NCI-H526 (cell line): ENCODE measurements around the gene TTC38.
"Not testable (repeated sequence)": the region's sequence is repeated elsewhere in the genome, so short reads cannot be mapped to it uniquely, and the experiment has no call there.

Source experiments
- DNase-seq, 2 experiments: peaks; one replicate each; lab custom pipeline; 2025; lab: John Stamatoyannopoulos, UW

The TTC38 gene

GRCh38 chr22:46296257-46297150 lies 28.7 kb downstream of the TTC38 start, which contains the start of gene GTSE1:
GTSE1 (plus strand) TSS chr22:46296870; CDS start chr22:46297401, 531 bp downstream.
- DNase-seq, result peak; percentile 90 to 96

DNA sequence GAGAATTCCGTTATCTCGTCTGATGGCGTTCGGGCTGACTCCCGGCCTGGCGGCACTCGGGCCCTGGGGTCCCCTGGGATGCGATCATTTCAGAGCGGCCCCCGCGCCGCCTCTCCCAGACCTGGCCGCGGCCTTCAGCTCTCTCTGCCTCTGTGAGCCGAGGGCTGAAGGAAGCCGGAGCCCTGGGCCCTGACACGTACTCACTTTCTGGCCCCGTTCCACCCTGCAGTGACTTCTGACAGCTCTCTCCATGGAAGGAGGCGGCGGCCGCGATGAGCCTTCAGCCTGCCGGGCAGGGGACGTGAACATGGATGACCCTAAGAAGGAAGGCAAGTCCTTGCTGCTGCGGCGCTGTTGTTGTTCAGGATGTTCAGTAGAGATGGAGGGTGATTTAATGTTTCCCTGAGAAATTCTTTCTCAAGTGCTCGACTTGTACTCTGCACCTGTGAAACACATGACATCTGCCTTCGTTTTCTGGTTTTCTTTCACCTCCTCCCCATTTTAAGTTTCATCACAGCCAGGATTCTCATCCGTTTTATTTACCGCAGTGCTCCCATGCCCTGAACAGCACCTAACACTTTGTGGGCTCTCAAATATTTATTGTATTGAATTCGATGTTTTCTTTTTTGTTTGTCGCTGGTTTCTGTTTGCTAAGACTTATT lies 29.5 kb downstream of the TTC38 start:
- DNase-seq, result peak in 1 of 2 experiments; percentile 46

DNA sequence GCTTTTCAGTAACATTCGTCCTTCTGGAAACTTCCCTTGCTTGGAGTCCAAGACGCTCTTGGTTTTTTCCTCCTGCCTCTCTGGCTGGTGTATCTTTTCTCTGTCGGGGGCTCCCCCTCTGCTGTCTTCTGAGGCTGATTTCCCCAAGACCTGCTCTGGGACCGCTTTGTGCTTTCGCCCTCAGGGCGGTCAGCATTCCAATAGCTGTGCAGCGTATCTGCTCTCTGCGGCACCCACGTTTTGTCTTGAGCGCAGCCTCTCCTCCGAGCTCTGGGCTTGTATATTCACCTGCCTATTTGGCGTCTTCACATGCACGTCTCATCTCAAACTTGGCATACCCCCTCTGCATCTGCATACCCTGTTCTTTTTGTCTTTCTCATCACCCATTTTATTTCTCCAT lies 31.3 kb downstream of the TTC38 start:
- no peak for DNase-seq

GRCh38 chr22:46300491-46300890 lies 32.7 kb downstream of the TTC38 start:
- DNase-seq, result no peak

DNA sequence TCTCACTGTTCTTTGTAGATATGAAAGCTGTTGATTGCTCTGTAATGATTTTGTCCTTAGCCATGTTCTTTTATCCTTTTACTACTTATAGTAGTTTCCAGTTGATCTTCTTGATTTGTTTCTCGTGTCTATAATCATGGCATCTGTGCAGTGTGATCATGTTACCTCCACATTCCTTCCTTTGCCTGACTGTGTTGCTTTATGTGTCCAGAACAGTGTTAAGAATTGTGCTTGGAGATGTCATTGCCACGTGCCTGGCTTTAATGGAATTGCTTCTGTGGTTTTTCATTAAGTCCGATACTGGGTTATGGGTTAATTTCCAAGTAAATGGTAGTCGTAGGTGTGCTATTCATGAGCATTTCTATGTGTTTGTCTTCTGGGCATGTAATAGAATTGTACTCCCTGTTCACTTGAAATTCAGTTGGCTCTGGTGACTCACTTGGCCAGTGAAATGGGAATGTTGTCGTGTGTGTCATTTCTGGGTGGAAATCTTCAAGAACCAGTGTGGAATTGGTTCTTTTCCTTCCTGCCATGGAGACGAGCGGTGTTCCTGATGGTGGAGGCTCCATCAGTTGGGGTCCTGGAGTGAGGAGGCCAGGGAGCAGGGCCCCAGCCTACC lies 35.6 kb downstream of the TTC38 start:
- no peak for DNase-seq

- DNase-seq, result no peak
These were observed 40.6 kb downstream of the TTC38 start for GRCh38 chr22:46308283-46308988.

DNA sequence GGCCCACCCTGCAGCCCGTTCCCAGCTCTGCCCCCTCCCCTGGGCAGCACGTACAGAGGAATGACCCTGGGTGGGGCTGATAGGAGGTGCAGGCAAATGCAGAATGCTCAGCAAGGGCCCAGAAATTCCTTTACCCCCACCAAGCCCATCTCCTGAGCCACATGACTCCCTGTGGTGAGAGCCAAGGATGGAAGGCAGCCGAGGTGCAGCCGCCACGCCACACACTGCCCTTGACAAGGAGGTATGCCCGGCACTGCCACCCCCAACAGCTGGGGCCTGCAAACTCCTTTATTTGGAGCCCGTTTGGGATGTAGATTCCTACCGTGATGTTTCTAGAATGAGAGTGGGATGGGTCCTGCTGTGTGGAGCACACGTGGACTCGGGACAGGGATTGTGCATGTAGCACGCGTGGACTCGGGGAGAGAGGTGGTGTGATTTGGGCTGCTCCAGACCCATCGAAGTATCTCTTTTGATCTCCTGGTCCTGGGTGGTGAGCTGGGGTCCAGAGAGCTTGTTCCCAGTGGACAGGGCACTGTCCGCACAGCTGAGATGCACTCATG lies 41.8 kb downstream of the TTC38 start:
- no peak for DNase-seq

GRCh38 chr22:46312056-46312455 lies 44.2 kb downstream of the TTC38 start:
- no peak for DNase-seq

GRCh38 chr22:46312848-46313247 lies 45.0 kb downstream of the TTC38 start:
- not testable (repeated sequence) for DNase-seq

DNA sequence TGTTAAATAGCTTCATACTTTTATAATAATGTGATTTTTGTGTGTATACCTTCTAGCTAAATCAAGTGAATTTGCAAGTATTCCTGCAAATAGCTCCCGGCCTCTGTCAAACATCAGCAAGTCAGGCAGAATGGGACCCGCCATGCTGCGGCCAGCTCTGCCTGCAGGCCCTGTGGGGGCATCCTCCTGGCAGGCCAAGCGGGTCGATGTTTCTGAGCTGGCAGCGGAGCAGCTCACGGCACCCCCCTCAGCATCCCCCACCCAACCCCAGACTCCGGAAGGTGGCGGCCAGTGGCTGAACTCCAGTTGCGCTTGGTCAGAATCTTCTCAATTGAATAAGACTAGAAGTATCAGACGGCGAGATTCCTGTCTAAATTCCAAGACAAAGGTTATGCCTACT lies 48.2 kb downstream of the TTC38 start:
- DNase-seq, result no peak

GRCh38 chr22:46317646-46318045 lies 49.8 kb downstream of the TTC38 start:
- DNase-seq, result no peak

DNA sequence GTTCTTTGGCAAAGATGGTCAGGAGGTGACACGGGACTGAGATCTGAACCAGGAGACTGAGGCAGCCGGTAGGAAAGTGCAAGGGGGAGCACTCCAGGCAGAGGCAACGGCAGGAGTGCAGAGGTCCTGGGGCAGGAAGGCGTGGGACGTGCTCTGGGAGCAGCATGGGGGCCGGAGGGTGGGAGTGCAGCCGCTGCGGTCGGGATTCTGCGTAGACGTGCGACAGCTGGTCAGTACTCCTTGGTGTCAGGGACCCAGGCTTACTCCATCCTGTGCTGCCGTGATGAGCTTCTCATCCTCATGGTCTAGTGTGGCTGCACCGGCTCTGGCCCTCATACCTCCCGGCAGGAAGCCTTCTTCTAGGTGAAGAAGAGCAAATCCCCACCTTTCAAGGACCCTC lies 50.8 kb downstream of the TTC38 start:
- DNase-seq, result no peak

GRCh38 chr22:46319319-46319718 lies 51.5 kb downstream of the TTC38 start:
- DNase-seq, result no peak

GRCh38 chr22:46320166-46320710 lies 52.4 kb downstream of the TTC38 start:
- no peak for DNase-seq

DNA sequence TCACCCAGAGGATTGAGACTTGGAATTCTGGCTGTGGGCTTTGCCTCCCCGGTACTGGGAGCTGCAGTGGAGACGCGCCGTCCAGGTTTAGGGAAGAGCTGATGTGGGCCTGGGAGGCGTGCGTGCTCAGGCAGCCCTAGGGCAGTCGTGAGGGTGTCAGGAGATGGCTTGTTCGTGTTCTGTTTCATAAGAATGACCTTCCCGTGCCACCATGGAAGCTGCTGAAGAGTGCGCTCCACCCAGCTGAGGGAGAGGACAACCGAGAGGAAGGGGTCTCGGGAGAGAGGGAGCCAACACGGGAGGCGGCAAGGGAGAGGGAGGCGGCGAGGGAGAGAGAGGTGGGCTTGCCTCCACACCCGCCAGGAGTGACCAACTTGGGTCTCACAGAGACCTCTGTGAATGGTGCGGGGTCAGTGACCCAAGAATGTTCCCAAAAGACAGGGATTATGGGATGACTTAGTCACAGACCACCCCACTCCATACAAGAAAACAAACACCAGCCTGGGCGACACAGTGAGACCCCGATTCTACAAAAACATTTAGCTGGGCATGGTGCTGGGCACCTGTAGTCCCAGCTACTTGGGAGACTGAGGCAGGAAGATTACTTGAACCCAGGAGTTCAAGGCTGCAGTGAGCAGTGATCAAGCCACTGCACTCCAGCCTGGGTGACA lies 53.0 kb downstream of the TTC38 start:
- DNase-seq, result no peak

DNA sequence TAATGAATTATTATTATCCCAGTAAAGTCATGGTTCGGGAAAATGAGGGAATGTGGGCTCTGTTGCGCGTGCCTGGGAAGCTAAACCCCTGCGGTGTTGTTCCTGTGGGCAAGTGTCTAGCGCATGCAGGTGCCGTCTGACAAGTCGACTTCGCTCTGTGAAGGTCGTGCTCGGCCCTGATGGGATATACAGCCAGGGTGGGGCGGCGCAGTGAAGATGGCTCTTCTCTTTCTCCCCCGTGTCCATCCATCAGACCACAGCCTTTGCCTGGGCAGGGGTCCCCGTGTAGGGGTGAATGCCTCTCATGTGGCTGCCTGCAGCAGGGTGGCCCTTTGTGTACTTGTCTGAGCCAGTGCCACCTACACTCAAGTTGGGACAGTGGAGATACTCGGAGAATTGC lies 54.9 kb downstream of the TTC38 start:
- no peak for DNase-seq

GRCh38 chr22:46323162-46323561 lies 55.4 kb downstream of the TTC38 start:
- DNase-seq, result no peak

DNA sequence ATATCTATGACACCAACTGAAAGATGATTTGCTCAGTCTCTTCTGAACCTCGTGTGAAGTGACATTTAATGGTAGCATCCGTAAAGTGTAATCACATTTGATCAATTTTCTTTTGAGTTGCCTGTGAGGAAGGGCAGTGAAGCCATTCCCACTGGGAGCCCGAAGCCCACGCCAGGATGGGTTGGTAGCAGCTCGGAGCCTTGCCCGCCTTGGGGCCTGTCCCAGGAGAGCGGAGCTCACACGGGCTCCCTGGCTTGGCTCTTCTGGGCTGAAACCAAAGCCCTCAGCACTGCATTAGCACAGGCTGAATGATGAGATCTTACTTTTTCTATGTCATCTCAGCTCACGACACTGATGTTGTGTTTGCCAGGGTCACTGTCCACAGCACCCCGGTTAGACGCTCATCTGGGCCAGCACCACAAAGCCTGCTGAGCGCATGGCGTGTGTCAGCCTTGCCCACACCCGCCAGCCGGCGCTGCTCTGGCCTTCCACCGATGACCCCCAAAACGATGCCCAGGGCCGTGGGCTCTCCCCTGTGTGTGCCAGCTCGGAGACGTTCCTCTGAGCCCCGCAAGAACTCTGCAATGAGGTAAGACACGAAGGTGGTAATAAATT lies 58.4 kb downstream of the TTC38 start:
- DNase-seq, result no peak

GRCh38 chr22:46327691-46328465 lies 60.1 kb downstream of the TTC38 start:
- no peak for DNase-seq

DNA sequence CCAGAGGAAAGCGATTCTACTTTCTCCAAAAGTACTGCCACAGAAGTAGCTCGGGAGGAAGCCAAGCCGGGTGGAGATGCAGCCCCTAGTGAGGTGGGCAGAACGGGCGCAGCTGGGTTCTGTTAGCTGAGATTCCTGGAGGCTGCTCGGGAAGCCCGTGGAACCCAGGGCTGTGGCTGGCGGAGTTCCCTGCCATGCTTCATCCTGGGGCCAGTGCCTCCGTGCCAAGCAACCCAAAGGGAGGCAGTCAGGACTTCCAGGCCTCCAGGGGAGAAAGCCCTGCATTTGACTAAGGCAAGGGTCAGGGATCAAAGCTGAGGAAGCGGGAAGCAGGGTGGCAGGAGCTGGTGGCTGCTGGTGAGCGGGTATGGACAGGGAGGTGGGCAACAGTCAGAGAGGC lies 61.0 kb downstream of the TTC38 start:
- no peak for DNase-seq
